WTC11 (cell line): Measurements from ENCODE around the gene NFIA. TPM values are rescaled to one million over a fixed set of nuclear protein-coding genes. Genes with fewer than 3 reads are reported as not detected.
A peak's percentile ranks its signal among the peaks of the same experiment; 100 is the strongest.

Source experiments
- ATAC-seq: fragments of 200-7000 bp; cut with Tn5 transposase; 2 replicates; pipeline ENCODE4 v1.10.0; 2021; ENCODE audit warnings: mild to moderate bottlenecking, moderate library complexity
- CTCF ChIA-PET: fragments of 300-600 bp; sonication (Branson Sonifier 250); formaldehyde crosslinking; loops from one replicate; lab custom pipeline; 2021; ENCODE audit warnings: antibody characterized with exemption; lab: Charles Lee
- POLR2A ChIA-PET: fragments of 350-600 bp; sonication (Branson Sonifier 250); formaldehyde crosslinking; loops from one replicate; lab custom pipeline; 2021; ENCODE audit warnings: antibody characterized with exemption; lab: Charles Lee
- DNase-seq: peaks from one replicate; pipeline ENCODE4 v3.0.0; 2021; ENCODE audit warnings: low spot score
- H3K27ac Mint-ChIP-seq: 2 replicates; pipeline ENCODE4 v1.8.0; 2021; ENCODE audit warnings: mixed read lengths
- H3K27me3 Mint-ChIP-seq: 2 replicates; pipeline ENCODE4 v1.8.0; 2021; ENCODE audit warnings: low read depth, mild to moderate bottlenecking, moderate library complexity, mixed read lengths
- H3K36me3 Mint-ChIP-seq: 2 replicates; pipeline ENCODE4 v1.8.0; 2021; ENCODE audit warnings: mixed read lengths
- H3K4me1 Mint-ChIP-seq: 2 replicates; pipeline ENCODE4 v1.8.0; 2022; ENCODE audit warnings: mixed read lengths
- H3K4me3 Mint-ChIP-seq: 2 replicates; pipeline ENCODE4 v1.8.0; 2021; ENCODE audit warnings: mild to moderate bottlenecking, moderate library complexity, mixed read lengths
- H3K9me3 Mint-ChIP-seq: 2 replicates; pipeline ENCODE4 v1.8.0; 2021; ENCODE audit warnings: mixed read lengths
- AFF4 ChIP-seq: sonication (generic); formaldehyde crosslinking; IDR thresholded peaks from 2 replicates; pipeline ENCODE4 v1.8.1; 2023; ENCODE audit warnings: mild to moderate bottlenecking, missing genetic modification reagents, borderline replicate concordance
- CREM ChIP-seq: sonication (generic); formaldehyde crosslinking; IDR thresholded peaks from 2 replicates; pipeline ENCODE4 v1.8.1; 2022; ENCODE audit warnings: mild to moderate bottlenecking, missing genetic modification reagents, moderate library complexity
- GABPB1 ChIP-seq: sonication (generic); formaldehyde crosslinking; IDR thresholded peaks from 2 replicates; pipeline ENCODE4 v1.8.1; 2023; ENCODE audit warnings: mild to moderate bottlenecking, missing genetic modification reagents
- IRF2 ChIP-seq: sonication (generic); formaldehyde crosslinking; IDR thresholded peaks from 2 replicates; pipeline ENCODE4 v1.8.0; 2022; ENCODE audit warnings: low read depth, missing genetic modification reagents, borderline replicate concordance
- MLX ChIP-seq: sonication (generic); formaldehyde crosslinking; IDR thresholded peaks from 2 replicates; pipeline ENCODE4 v1.8.1; 2023; ENCODE audit warnings: mild to moderate bottlenecking, missing genetic modification reagents, moderate library complexity
- NR3C1 ChIP-seq: sonication (generic); formaldehyde crosslinking; conservative IDR thresholded peaks from 2 replicates; pipeline ENCODE4 v1.8.1; 2023; ENCODE audit warnings: low read depth, mild to moderate bottlenecking, missing genetic modification reagents
- PREB ChIP-seq: sonication (generic); formaldehyde crosslinking; IDR thresholded peaks from 2 replicates; pipeline ENCODE4 v1.8.1; 2022; ENCODE audit warnings: mild to moderate bottlenecking, missing genetic modification reagents, moderate library complexity, borderline replicate concordance
- PRRX2 ChIP-seq: fragments of 250-450 bp; sonication (Bioruptor Pico); IDR thresholded peaks from 2 replicates; pipeline ENCODE4 v1.8.0; 2021; ENCODE audit warnings: mild to moderate bottlenecking
- RELA ChIP-seq: sonication (generic); formaldehyde crosslinking; IDR thresholded peaks from 2 replicates; pipeline ENCODE4 v1.8.1; 2022; ENCODE audit warnings: missing genetic modification reagents, mild to moderate bottlenecking, borderline replicate concordance
- STAT6 ChIP-seq: sonication (generic); formaldehyde crosslinking; conservative IDR thresholded peaks from 2 replicates; pipeline ENCODE4 v1.8.1; 2023; ENCODE audit warnings: mild to moderate bottlenecking, low read depth, missing genetic modification reagents, moderate library complexity
- ZBTB21 ChIP-seq: sonication (generic); formaldehyde crosslinking; IDR thresholded peaks from 2 replicates; pipeline ENCODE4 v1.8.1; 2023; ENCODE audit warnings: mild to moderate bottlenecking, missing genetic modification reagents, borderline replicate concordance
- ZMAT4 ChIP-seq: fragments of 250-450 bp; sonication (Bioruptor Pico); IDR thresholded peaks from 2 replicates; pipeline ENCODE4 v1.9.0; 2021; ENCODE audit warnings: mild to moderate bottlenecking
- ZNF416 ChIP-seq: fragments of 250-450 bp; sonication (Bioruptor Pico); IDR thresholded peaks from 2 replicates; pipeline ENCODE4 v1.9.0; 2021; ENCODE audit warnings: mild to moderate bottlenecking, inconsistent platforms
- ZNF423 ChIP-seq: fragments of 250-450 bp; sonication (Bioruptor Pico); IDR thresholded peaks from 2 replicates; pipeline ENCODE4 v2.1.2; 2022; ENCODE audit warnings: mild to moderate bottlenecking, moderate library complexity
- ZNF512 ChIP-seq: sonication (generic); formaldehyde crosslinking; IDR thresholded peaks from 2 replicates; pipeline ENCODE4 v1.8.1; 2022; ENCODE audit warnings: missing genetic modification reagents, borderline replicate concordance
- total RNA-seq: library from RNA; stranded (reverse); gene quantifications from 3 replicates; pipeline ENCODE4 v1.2.3, GENCODE V29; 2021

Gene NFIA
- total RNA-seq, 1 experiment from 2014 or later: 16.7 TPM

GRCh38 chr1:61297887-61298286 lies 215.5 kb downstream of the NFIA start:
- Mint-ChIP-seq H3K4me1 (peaks cover 88% of the 10 kb centered on the region), H3K27ac (peak overlapping the region; percentile 61), H3K36me3 (peaks cover 8% of the 10 kb centered on the region), H3K27me3 (no peaks in the 10 kb centered on the region), H3K4me3 (no peak overlapping the region), H3K9me3 (peaks cover 9% of the 10 kb centered on the region; the same call in 1 of the 2 replicates)
- TF ChIP-seq ZBTB21 (no peak), IRF2 (no peak), STAT6 (CRISPR knock-in tag) (no peak), PREB (CRISPR knock-in tag) (no peak), ZNF423 (no peak), ZNF512 (CRISPR knock-in tag) (no peak), RELA (no peak), NR3C1 (CRISPR knock-in tag) (no peak), AFF4 (CRISPR knock-in tag) (no peak), CREM (no peak), ZNF416 (no peak), MLX (no peak), PRRX2 (CRISPR knock-in tag) (no peak)
- CTCF ChIA-PET: no interaction called here
- POLR2A ChIA-PET: no interaction called here
- DNase-seq (no peak), ATAC-seq (no peak)

GRCh38 chr1:61299463-61299862 lies 217.1 kb downstream of the NFIA start:
- H3K4me1 Mint-ChIP-seq: peaks cover 77% of the 10 kb centered on the region
- no peak overlapping the region for H3K4me3 Mint-ChIP-seq
- peaks cover 8% of the 10 kb centered on the region for H3K36me3 Mint-ChIP-seq
- H3K27ac Mint-ChIP-seq: peak overlapping the region; percentile 32; the same call in 1 of the 2 replicates
- ChIA-PET POLR2A (no interaction called here), CTCF (interaction anchor here (2.9 kb wide), 1 partner anchor 249 kb away, joined by 8 read pairs; no protein-coding TSS in a partner anchor)
- ATAC-seq: no peak
- no peaks in the 10 kb centered on the region for H3K27me3 Mint-ChIP-seq
- DNase-seq: no peak
- peaks cover 9% of the 10 kb centered on the region; the same call in 1 of the 2 replicates for H3K9me3 Mint-ChIP-seq
- TF ChIP-seq GABPB1 (CRISPR knock-in tag): 0 out of 2 replicates have a peak, but pooled peaks have one; percentile 20
- TF ChIP-seq ZMAT4 (CRISPR knock-in tag): no peak
